NB4 (cell line): ENCODE measurements around the gene RRAS2.
A peak's percentile ranks its signal among the peaks of the same experiment; 100 is the strongest.

ENCODE experiments used
- DNase-seq: peaks from one replicate; pipeline ENCODE4 v3.0.0; 2010; ENCODE audit warnings: low read depth
- H3K4me3 ChIP-seq: one replicate; pipeline ENCODE4 v1.5.1; 2011; ENCODE audit warnings: mild to moderate bottlenecking, low read depth, low read length, moderate library complexity
- MYC ChIP-seq: IDR thresholded peaks from 2 replicates; pipeline ENCODE4 v1.6.1; 2011; ENCODE audit warnings: low read depth, low read length
- POLR2A ChIP-seq: IDR thresholded peaks from 2 replicates; pipeline ENCODE4 v1.6.1; 2011; ENCODE audit warnings: mild to moderate bottlenecking; ENCODE audit not compliant: insufficient read length; ENCODE audit errors: extremely low read depth
- TF ChIP-seq, protein P1 (sequence below): IDR thresholded peaks from one replicate; pipeline ENCODE4 v1.5.1; 2012; ENCODE audit warnings: low read depth, low read length
- TF ChIP-seq, protein P2 (sequence below): IDR thresholded peaks from 2 replicates; pipeline ENCODE4 v1.6.1; 2011; ENCODE audit warnings: low read depth, low read length

The RRAS2 gene

DNA sequence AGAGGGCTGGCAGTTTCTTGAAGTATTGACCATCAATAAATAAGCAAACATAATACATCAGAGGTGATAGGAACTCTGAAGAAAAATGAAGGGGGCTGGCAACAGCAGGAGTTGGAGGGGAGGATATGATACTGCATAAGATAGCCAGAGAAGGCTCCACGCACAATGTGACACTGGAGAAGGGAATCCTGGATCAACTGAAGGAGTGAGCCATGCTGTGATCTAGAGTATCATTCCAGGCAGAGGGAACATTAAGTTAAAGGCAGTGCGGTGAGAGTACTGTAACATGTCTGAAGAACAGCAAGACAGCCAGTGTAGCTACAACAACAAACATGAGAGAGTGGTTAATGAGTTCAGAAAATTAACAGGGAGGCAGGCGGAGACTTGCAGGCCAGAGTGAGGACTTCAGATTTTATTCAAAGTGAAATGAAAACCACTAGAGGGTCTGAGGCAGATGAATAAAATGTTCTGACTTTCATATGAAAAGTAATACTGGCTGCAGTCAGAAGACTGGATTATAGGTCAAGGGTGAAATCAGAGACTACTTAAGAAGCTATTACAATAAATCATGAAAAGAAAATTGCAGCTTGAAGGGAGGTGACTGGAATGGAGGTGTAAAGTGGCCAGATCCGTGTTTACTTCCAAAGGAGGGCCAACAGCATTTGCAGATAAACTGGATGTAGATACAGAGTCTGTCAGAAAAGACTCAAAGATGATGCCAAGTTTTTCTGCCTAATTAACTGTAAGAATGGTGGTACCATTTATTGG lies 49.4 kb downstream of the RRAS2 start:
- no peak for TF ChIP-seq MYC
- no peak overlapping the region for H3K4me3 ChIP-seq
- DNase-seq: no peak

DNA sequence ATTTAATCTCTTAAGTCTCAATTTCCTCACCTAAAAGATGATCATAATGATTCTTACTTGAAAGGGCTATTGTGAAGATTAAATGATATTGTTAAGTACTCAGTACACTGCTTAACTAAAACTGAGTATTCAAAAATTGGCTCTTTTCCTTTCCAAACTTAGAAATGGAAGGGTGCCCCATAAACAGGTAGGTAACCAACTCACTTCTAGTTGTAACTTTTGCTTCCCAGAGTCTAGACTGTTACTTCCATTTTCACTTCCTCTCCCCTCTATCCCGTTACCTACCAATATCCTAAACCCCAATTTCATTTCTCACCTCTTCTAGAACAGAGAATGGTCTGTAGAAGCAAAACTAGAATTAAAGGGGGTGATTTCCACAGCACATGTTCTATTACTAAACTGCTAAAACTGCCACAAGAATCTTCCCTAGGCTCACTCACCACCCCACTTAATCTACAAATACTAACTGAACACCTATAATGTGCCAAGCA lies 50.0 kb downstream of the RRAS2 start:
- no peak for DNase-seq
- TF ChIP-seq, protein P1, sequence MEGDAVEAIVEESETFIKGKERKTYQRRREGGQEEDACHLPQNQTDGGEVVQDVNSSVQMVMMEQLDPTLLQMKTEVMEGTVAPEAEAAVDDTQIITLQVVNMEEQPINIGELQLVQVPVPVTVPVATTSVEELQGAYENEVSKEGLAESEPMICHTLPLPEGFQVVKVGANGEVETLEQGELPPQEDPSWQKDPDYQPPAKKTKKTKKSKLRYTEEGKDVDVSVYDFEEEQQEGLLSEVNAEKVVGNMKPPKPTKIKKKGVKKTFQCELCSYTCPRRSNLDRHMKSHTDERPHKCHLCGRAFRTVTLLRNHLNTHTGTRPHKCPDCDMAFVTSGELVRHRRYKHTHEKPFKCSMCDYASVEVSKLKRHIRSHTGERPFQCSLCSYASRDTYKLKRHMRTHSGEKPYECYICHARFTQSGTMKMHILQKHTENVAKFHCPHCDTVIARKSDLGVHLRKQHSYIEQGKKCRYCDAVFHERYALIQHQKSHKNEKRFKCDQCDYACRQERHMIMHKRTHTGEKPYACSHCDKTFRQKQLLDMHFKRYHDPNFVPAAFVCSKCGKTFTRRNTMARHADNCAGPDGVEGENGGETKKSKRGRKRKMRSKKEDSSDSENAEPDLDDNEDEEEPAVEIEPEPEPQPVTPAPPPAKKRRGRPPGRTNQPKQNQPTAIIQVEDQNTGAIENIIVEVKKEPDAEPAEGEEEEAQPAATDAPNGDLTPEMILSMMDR: no peak
- TF ChIP-seq MYC (no peak), POLR2A (no peak)
- TF ChIP-seq, protein P2, sequence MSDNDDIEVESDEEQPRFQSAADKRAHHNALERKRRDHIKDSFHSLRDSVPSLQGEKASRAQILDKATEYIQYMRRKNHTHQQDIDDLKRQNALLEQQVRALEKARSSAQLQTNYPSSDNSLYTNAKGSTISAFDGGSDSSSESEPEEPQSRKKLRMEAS: no peak
- no peak overlapping the region for H3K4me3 ChIP-seq

DNA sequence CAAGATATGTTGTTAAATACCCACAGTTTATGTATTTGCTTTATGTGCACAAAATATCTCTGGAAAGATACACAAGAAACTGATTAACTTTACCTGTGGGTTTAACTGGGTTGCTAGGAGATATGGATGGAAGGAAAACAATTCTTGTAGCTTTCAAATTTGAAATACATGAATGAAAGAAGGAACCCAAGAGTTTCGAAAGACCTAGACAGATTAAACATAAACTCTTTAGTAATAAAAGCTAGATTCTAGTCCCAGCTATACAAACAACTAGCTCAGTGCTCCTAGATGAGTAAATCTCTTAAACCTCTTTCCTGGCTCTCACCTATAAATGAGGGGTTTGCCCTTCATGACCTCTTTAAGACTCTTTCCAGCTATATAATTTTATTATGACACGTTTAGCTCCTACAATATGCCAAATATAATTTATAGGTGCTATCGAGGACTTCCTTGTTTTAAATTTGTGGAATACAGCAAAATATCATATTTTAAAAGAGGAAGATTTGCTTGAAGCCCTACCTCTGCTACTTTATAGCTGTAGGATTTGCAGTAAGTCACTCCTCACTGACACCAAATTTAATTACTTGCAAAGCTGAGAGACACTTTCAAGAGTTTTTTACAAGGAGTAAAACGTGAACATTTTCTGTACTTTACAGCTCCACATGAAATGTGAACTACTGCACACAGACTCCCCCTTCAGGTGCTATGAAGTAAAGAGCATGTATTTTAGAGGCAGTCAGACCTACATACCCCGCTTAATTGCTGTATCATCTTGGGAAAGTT lies 50.7 kb downstream of the RRAS2 start:
- no peak overlapping the region for H3K4me3 ChIP-seq
- peak; percentile 59 for DNase-seq
- TF ChIP-seq POLR2A (no peak), MYC (no peak)
- TF ChIP-seq, protein P1: peak; percentile 55

DNA sequence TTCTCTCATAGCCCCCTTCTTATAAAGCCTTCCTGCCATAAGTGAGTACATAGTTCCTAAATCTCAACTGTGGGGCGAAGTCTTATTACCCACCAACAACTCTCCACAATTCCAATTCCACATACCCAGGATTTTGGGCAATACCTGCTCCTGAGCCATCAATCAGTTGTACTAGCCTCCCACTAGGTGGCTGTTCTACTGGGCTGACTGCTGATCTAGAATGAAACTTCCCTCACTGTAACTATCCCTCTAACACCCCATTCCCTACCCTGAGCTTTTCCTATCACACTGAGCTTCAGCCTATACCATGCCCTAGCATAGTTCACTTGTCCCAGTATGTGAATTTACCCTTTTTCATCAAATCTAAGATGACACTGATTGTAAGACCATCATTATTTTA lies 52.5 kb downstream of the RRAS2 start:
- TF ChIP-seq, protein P1: no peak
- TF ChIP-seq MYC (no peak), POLR2A (no peak)
- TF ChIP-seq, protein P2: no peak
- no peak for DNase-seq
- H3K4me3 ChIP-seq: no peak overlapping the region

DNA sequence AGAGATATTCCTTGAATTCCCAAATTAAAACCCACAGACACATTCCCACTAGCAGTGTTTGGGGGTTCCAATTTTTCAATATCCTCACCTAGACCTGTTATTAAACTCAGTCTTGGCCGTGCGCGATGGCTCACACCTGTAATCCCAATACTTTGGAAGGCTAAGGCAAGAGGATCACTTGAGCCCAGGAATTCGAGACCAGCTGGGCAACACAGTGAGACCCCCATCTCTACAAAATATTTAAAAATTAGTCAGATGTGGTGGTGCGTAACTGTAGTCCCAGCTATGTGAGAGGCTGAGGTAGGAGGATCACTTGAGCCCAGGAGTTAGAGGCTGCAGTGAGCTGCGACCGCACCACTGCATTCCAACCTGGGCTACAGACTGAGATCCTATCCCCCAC lies 53.3 kb downstream of the RRAS2 start:
- TF ChIP-seq, protein P2: no peak
- TF ChIP-seq MYC (no peak), POLR2A (no peak)
- TF ChIP-seq, protein P1: no peak
- DNase-seq: no peak

DNA sequence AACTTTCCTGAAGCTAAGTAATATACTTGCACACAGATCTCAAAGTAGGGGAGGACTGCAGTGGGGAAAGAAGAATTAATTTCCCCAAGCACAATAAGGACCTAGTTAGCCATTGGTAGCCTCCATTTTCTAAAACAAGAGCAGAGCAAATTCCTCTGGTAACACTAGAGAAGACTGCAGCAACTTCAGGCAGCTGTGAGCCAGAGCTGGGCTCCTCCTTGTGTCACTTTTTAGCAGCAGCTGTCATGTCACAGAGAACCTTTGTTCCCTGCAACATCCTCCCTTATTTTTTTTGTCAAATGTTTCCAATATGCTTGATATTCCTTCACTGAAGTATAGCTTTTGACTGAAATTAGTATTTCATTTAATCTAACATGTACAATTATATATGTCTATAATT lies 54.4 kb downstream of the RRAS2 start:
- TF ChIP-seq, protein P1: no peak
- no peak for TF ChIP-seq POLR2A
- TF ChIP-seq, protein P2: no peak
- TF ChIP-seq MYC: no peak
- H3K4me3 ChIP-seq: no peak overlapping the region
- DNase-seq: no peak

More for the DNA sequence above, 53.3 kb downstream of the RRAS2 start:
- H3K4me3 ChIP-seq: no peak overlapping the region
